Measurements from ENCODE around the gene CDC20. TPM values are rescaled to one million over a fixed set of nuclear protein-coding genes. Genes with fewer than 3 reads are reported as not detected.

CDC20 gene
- total RNA-seq, 1 donor from 2014 or later = 164 TPM

- H3K36me3 ChIP-seq = no peaks in the 10 kb centered on the region
- no peaks in the 10 kb centered on the region for H3K27me3 ChIP-seq
- H3K4me2 ChIP-seq = no peak overlapping the region
- Mint-ChIP-seq H3K36me3 (no peaks in the 10 kb centered on the region), H3K4me3 (no peak overlapping the region), H3K27me3 (ENCODE audit: insufficient read depth, low read depth) (no peaks in the 10 kb centered on the region), H3K4me1 (no peaks in the 10 kb centered on the region), H3K27ac (no peak overlapping the region), H3K9me3 (no peaks in the 10 kb centered on the region)
- H3K79me2 ChIP-seq (ENCODE audit: low read depth) = no peaks in the 10 kb centered on the region
- H3K9me3 ChIP-seq (ENCODE audit: low read depth) = no peaks in the 10 kb centered on the region
- no peaks in the 10 kb centered on the region for H4K20me1 ChIP-seq (ENCODE audit: low read depth)
- no peak overlapping the region for H3K4me3 ChIP-seq
- no peak overlapping the region for H3K9ac ChIP-seq
- no peaks in the 10 kb centered on the region for H3F3A ChIP-seq (ENCODE audit: low read depth)
- H3K4me1 ChIP-seq = no peaks in the 10 kb centered on the region
- no peak overlapping the region for H3K27ac ChIP-seq
- TF ChIP-seq, protein P1, sequence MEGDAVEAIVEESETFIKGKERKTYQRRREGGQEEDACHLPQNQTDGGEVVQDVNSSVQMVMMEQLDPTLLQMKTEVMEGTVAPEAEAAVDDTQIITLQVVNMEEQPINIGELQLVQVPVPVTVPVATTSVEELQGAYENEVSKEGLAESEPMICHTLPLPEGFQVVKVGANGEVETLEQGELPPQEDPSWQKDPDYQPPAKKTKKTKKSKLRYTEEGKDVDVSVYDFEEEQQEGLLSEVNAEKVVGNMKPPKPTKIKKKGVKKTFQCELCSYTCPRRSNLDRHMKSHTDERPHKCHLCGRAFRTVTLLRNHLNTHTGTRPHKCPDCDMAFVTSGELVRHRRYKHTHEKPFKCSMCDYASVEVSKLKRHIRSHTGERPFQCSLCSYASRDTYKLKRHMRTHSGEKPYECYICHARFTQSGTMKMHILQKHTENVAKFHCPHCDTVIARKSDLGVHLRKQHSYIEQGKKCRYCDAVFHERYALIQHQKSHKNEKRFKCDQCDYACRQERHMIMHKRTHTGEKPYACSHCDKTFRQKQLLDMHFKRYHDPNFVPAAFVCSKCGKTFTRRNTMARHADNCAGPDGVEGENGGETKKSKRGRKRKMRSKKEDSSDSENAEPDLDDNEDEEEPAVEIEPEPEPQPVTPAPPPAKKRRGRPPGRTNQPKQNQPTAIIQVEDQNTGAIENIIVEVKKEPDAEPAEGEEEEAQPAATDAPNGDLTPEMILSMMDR (IDR thresholded peaks at IDR 0.05) = no peak
- TF ChIP-seq EZH2 (IDR thresholded peaks at IDR 0.05) (no peak), EZH2phosphoT487 (IDR thresholded peaks at IDR 0.05) (no peak)
- H2AFZ ChIP-seq (replicated peaks) = no peak overlapping the region
- no peak for DNase-seq (ENCODE audit: low spot score)
These were observed 46.6 kb upstream of the CDC20 start for GRCh38 chr1:43312212-43312623.

GRCh38 chr1:43312663-43313515, 45.9 kb upstream of the CDC20 start:
- H3K9ac ChIP-seq = no peak overlapping the region
- Mint-ChIP-seq H3K36me3 (no peaks in the 10 kb centered on the region), H3K4me3 (no peak overlapping the region), H3K9me3 (no peaks in the 10 kb centered on the region), H3K27me3 (ENCODE audit: insufficient read depth, low read depth) (no peaks in the 10 kb centered on the region), H3K27ac (no peak overlapping the region), H3K4me1 (no peaks in the 10 kb centered on the region)
- H3K4me2 ChIP-seq = no peak overlapping the region
- H4K20me1 ChIP-seq (ENCODE audit: low read depth) = no peaks in the 10 kb centered on the region
- DNase-seq (ENCODE audit: low spot score) = no peak
- no peak overlapping the region for H2AFZ ChIP-seq (replicated peaks)
- H3K36me3 ChIP-seq = no peaks in the 10 kb centered on the region
- H3F3A ChIP-seq (ENCODE audit: low read depth) = no peaks in the 10 kb centered on the region
- TF ChIP-seq, protein P1 (IDR thresholded peaks at IDR 0.05) = no peak
- TF ChIP-seq EZH2phosphoT487 (IDR thresholded peaks at IDR 0.05) (no peak), EZH2 (IDR thresholded peaks at IDR 0.05) (no peak)
- H3K4me3 ChIP-seq = no peak overlapping the region
- H3K27ac ChIP-seq = no peak overlapping the region
- H3K79me2 ChIP-seq (ENCODE audit: low read depth) = no peaks in the 10 kb centered on the region
- H3K9me3 ChIP-seq (ENCODE audit: low read depth) = no peaks in the 10 kb centered on the region
- H3K4me1 ChIP-seq = no peaks in the 10 kb centered on the region
- H3K27me3 ChIP-seq = no peaks in the 10 kb centered on the region

- H3K9me3 ChIP-seq (ENCODE audit: low read depth) = no peaks in the 10 kb centered on the region
- Mint-ChIP-seq H3K4me3 (no peak overlapping the region), H3K27me3 (ENCODE audit: insufficient read depth, low read depth) (no peaks in the 10 kb centered on the region), H3K36me3 (no peaks in the 10 kb centered on the region), H3K4me1 (no peaks in the 10 kb centered on the region), H3K27ac (no peak overlapping the region), H3K9me3 (no peaks in the 10 kb centered on the region)
- H3K4me2 ChIP-seq = no peak overlapping the region
- H3K4me3 ChIP-seq = no peak overlapping the region
- H3K27ac ChIP-seq = no peak overlapping the region
- no peaks in the 10 kb centered on the region for H4K20me1 ChIP-seq (ENCODE audit: low read depth)
- H3K27me3 ChIP-seq = no peaks in the 10 kb centered on the region
- H3K4me1 ChIP-seq = no peaks in the 10 kb centered on the region
- H3K36me3 ChIP-seq = no peaks in the 10 kb centered on the region
- TF ChIP-seq EZH2phosphoT487 (IDR thresholded peaks at IDR 0.05) = no peak
- no peak for TF ChIP-seq EZH2 (IDR thresholded peaks at IDR 0.05)
- TF ChIP-seq, protein P1 (IDR thresholded peaks at IDR 0.05) = no peak
- no peak for DNase-seq (ENCODE audit: low spot score)
- no peak overlapping the region for H2AFZ ChIP-seq (replicated peaks)
- no peak overlapping the region for H3K9ac ChIP-seq
- no peaks in the 10 kb centered on the region for H3F3A ChIP-seq (ENCODE audit: low read depth)
- no peaks in the 10 kb centered on the region for H3K79me2 ChIP-seq (ENCODE audit: low read depth)
These were observed 45.0 kb upstream of the CDC20 start for GRCh38 chr1:43313771-43314170.
